ENCODE measurements around the gene TCHH.

The TCHH gene

GRCh38 chr1:152109231-152109997 lies 5.8 kb downstream of the TCHH start:
- Histone ChIP-seq H3K9me3 (ENCODE audit: low read depth, low read length) (peaks cover 3% of the 10 kb centered on the region; the same call in 1 of the 2 replicates), H3K4me3 (peak overlapping the region; percentile 76; the same call in 1 of the 2 replicates), H3K9ac (ENCODE audit: insufficient read length) (no peak overlapping the region), H3K36me3 (ENCODE audit: insufficient read depth, low read length) (no peaks in the 10 kb centered on the region), H3K27ac (no peak overlapping the region)
- DNase-seq (ENCODE audit: low read depth, low spot score), result no peak
- no peak for TF ChIP-seq EZH2 (IDR thresholded peaks at IDR 0.05)
- no peak for TF ChIP-seq FOXP2 (optimal IDR thresholded peaks at IDR 0.05; ENCODE audit: control extremely low read depth, extremely low read length, insufficient read depth)
- TF ChIP-seq POLR2AphosphoS5 (IDR thresholded peaks at IDR 0.05; ENCODE audit: borderline replicate concordance, low read depth, low read length), result no peak

- no peaks in the 10 kb centered on the region for H3K36me3 ChIP-seq (ENCODE audit: insufficient read depth, low read length)
- no peak overlapping the region for H3K9ac ChIP-seq (ENCODE audit: insufficient read length)
- DNase-seq (ENCODE audit: low read depth, low spot score), result no peak
- H3K4me3 ChIP-seq, result no peak overlapping the region
- TF ChIP-seq FOXP2 (optimal IDR thresholded peaks at IDR 0.05; ENCODE audit: control extremely low read depth, extremely low read length, insufficient read depth), result no peak
- no peak for TF ChIP-seq POLR2AphosphoS5 (IDR thresholded peaks at IDR 0.05; ENCODE audit: borderline replicate concordance, low read depth, low read length)
- TF ChIP-seq EZH2 (IDR thresholded peaks at IDR 0.05), result no peak
- H3K9me3 ChIP-seq (ENCODE audit: low read depth, low read length), result peaks cover 3% of the 10 kb centered on the region; the same call in 1 of the 2 replicates
- H3K27ac ChIP-seq, result no peak overlapping the region
Measured at GRCh38 chr1:152108882-152109222, 6.4 kb downstream of the TCHH start.

GRCh38 chr1:152107984-152108881 lies 7.0 kb downstream of the TCHH start:
- Histone ChIP-seq H3K4me3 (no peak overlapping the region), H3K27ac (no peak overlapping the region), H3K9ac (ENCODE audit: insufficient read length) (no peak overlapping the region), H3K9me3 (ENCODE audit: low read depth, low read length) (peaks cover 3% of the 10 kb centered on the region; the same call in 1 of the 2 replicates), H3K36me3 (ENCODE audit: insufficient read depth, low read length) (no peaks in the 10 kb centered on the region)
- TF ChIP-seq EZH2 (IDR thresholded peaks at IDR 0.05) (no peak), FOXP2 (optimal IDR thresholded peaks at IDR 0.05; ENCODE audit: control extremely low read depth, extremely low read length, insufficient read depth) (no peak), POLR2AphosphoS5 (IDR thresholded peaks at IDR 0.05; ENCODE audit: borderline replicate concordance, low read depth, low read length) (no peak)
- DNase-seq (ENCODE audit: low read depth, low spot score), result no peak

GRCh38 chr1:152107031-152107983 lies 7.9 kb downstream of the TCHH start:
- Histone ChIP-seq H3K9ac (ENCODE audit: insufficient read length) (no peak overlapping the region), H3K4me3 (no peak overlapping the region), H3K9me3 (ENCODE audit: low read depth, low read length) (peaks cover 3% of the 10 kb centered on the region; the same call in 1 of the 2 replicates), H3K27ac (no peak overlapping the region), H3K36me3 (ENCODE audit: insufficient read depth, low read length) (no peaks in the 10 kb centered on the region)
- no peak for DNase-seq (ENCODE audit: low read depth, low spot score)
- no peak for TF ChIP-seq POLR2AphosphoS5 (IDR thresholded peaks at IDR 0.05; ENCODE audit: borderline replicate concordance, low read depth, low read length)
- no peak for TF ChIP-seq EZH2 (IDR thresholded peaks at IDR 0.05)
- TF ChIP-seq FOXP2 (optimal IDR thresholded peaks at IDR 0.05; ENCODE audit: control extremely low read depth, extremely low read length, insufficient read depth), result no peak

GRCh38 chr1:152104854-152105253 lies 10.4 kb downstream of the TCHH start:
- peaks cover 3% of the 10 kb centered on the region; the same call in 1 of the 2 replicates for H3K9me3 ChIP-seq (ENCODE audit: low read depth, low read length)
- TF ChIP-seq POLR2AphosphoS5 (IDR thresholded peaks at IDR 0.05; ENCODE audit: borderline replicate concordance, low read depth, low read length) (no peak), EZH2 (IDR thresholded peaks at IDR 0.05) (no peak), FOXP2 (optimal IDR thresholded peaks at IDR 0.05; ENCODE audit: control extremely low read depth, extremely low read length, insufficient read depth) (no peak)

GRCh38 chr1:152096931-152097330 lies 18.3 kb downstream of the TCHH start:
- Histone ChIP-seq H3K9ac (ENCODE audit: insufficient read length) (no peak overlapping the region), H3K36me3 (ENCODE audit: insufficient read depth, low read length) (no peaks in the 10 kb centered on the region), H3K4me3 (no peak overlapping the region), H3K9me3 (ENCODE audit: low read depth, low read length) (no peaks in the 10 kb centered on the region), H3K27ac (no peak overlapping the region)
- no peak for DNase-seq (ENCODE audit: low read depth, low spot score)
- TF ChIP-seq POLR2AphosphoS5 (IDR thresholded peaks at IDR 0.05; ENCODE audit: borderline replicate concordance, low read depth, low read length) (no peak), FOXP2 (optimal IDR thresholded peaks at IDR 0.05; ENCODE audit: control extremely low read depth, extremely low read length, insufficient read depth) (no peak), EZH2 (IDR thresholded peaks at IDR 0.05) (no peak)

More at GRCh38 chr1:152104854-152105253, 10.4 kb downstream of the TCHH start:
- Histone ChIP-seq H3K36me3 (ENCODE audit: insufficient read depth, low read length) (no peaks in the 10 kb centered on the region), H3K9ac (ENCODE audit: insufficient read length) (no peak overlapping the region), H3K27ac (no peak overlapping the region), H3K4me3 (no peak overlapping the region)
- DNase-seq (ENCODE audit: low read depth, low spot score), result no peak

- Histone ChIP-seq H3K9me3 (ENCODE audit: low read depth, low read length) (no peaks in the 10 kb centered on the region), H3K9ac (ENCODE audit: insufficient read length) (no peak within 1 kb of the TSS), H3K4me3 (no peak within 1 kb of the TSS), H3K36me3 (ENCODE audit: insufficient read depth, low read length) (no peaks in the 10 kb centered on the region), H3K27ac (no peak within 1 kb of the TSS)
- no peak for TF ChIP-seq EZH2 (IDR thresholded peaks at IDR 0.05)
- TF ChIP-seq POLR2AphosphoS5 (IDR thresholded peaks at IDR 0.05; ENCODE audit: borderline replicate concordance, low read depth, low read length), result no peak
- TF ChIP-seq FOXP2 (optimal IDR thresholded peaks at IDR 0.05; ENCODE audit: control extremely low read depth, extremely low read length, insufficient read depth), result no peak
- DNase-seq (ENCODE audit: low read depth, low spot score), result no peak
Measured at GRCh38 chr1:152089014-152089674, 26.1 kb downstream of the TCHH start, which contains the start of gene TCHHL1. TSS of gene TCHHL1 (minus strand) at chr1:152089064. CDS start at chr1:152088143, 921 bp downstream.

Data from SK-N-MC (cell line).